DMS153 (cell line): ENCODE results near the gene NDEL1.

Experiments used
- DNase-seq: peaks from one replicate; lab custom pipeline; 2025; lab: John Stamatoyannopoulos, UW

NDEL1 gene

GRCh38 chr17:8458128-8458527 lies 22.4 kb downstream of the NDEL1 start:
- no peak for DNase-seq

- DNase-seq = no peak
Measured at GRCh38 chr17:8459107-8459506, 23.4 kb downstream of the NDEL1 start.

- no peak for DNase-seq
Measured at GRCh38 chr17:8459831-8460230, 24.1 kb downstream of the NDEL1 start.

GRCh38 chr17:8462564-8462963 lies 26.9 kb downstream of the NDEL1 start:
- no peak for DNase-seq

- DNase-seq = no peak
Measured at GRCh38 chr17:8463099-8463498, 27.4 kb downstream of the NDEL1 start.

GRCh38 chr17:8464941-8465340 lies 29.3 kb downstream of the NDEL1 start:
- DNase-seq = no peak

- no peak for DNase-seq
Measured at GRCh38 chr17:8465356-8465755, 29.7 kb downstream of the NDEL1 start.

GRCh38 chr17:8465759-8466158 lies 30.1 kb downstream of the NDEL1 start:
- DNase-seq = no peak

GRCh38 chr17:8466456-8466855 lies 30.8 kb downstream of the NDEL1 start:
- DNase-seq = no peak

GRCh38 chr17:8466873-8467272 lies 31.2 kb downstream of the NDEL1 start:
- no peak for DNase-seq

GRCh38 chr17:8467527-8467926 lies 31.8 kb downstream of the NDEL1 start:
- DNase-seq = no peak

- DNase-seq = no peak
Measured at GRCh38 chr17:8468127-8468526, 32.4 kb downstream of the NDEL1 start.

GRCh38 chr17:8468980-8469379 lies 33.3 kb downstream of the NDEL1 start:
- DNase-seq = no peak

GRCh38 chr17:8469964-8470363 lies 34.3 kb downstream of the NDEL1 start:
- DNase-seq = no peak

GRCh38 chr17:8470447-8471047 lies 34.9 kb downstream of the NDEL1 start:
- DNase-seq = no peak

- no peak for DNase-seq
Measured at GRCh38 chr17:8472663-8473062, 37.0 kb downstream of the NDEL1 start.

GRCh38 chr17:8473451-8474192 lies 37.9 kb downstream of the NDEL1 start:
- no peak for DNase-seq

- DNase-seq = no peak
Measured at GRCh38 chr17:8474826-8475225, 39.1 kb downstream of the NDEL1 start.

GRCh38 chr17:8475227-8475626 lies 39.5 kb downstream of the NDEL1 start:
- DNase-seq = no peak

GRCh38 chr17:8475781-8476180 lies 40.1 kb downstream of the NDEL1 start:
- DNase-seq = no peak

- DNase-seq = no peak
Measured at GRCh38 chr17:8476741-8477140, 41.1 kb downstream of the NDEL1 start.

GRCh38 chr17:8477171-8477570 lies 41.5 kb downstream of the NDEL1 start:
- DNase-seq = no peak

- DNase-seq = no peak
Measured at GRCh38 chr17:8477715-8478441, 42.2 kb downstream of the NDEL1 start.
